ENCODE measurements around the gene AOX1.

GRCh38 chr2:200649724-200650123 is 63.9 kb downstream of the AOX1 start:
- TF ChIP-seq TAF1 (IDR thresholded peaks at IDR 0.05; ENCODE audit: low read depth, low read length) (no peak), PAX5 (IDR thresholded peaks at IDR 0.05; ENCODE audit: insufficient read depth, low read length, severe bottlenecking) (no peak), POLR2A (IDR thresholded peaks at IDR 0.05; ENCODE audit: low read depth, low read length) (no peak), POLR2AphosphoS5 (IDR thresholded peaks at IDR 0.05; ENCODE audit: low read depth, low read length) (no peak), SPI1 (IDR thresholded peaks at IDR 0.05; ENCODE audit: low read depth, low read length) (no peak), POU2F2 (IDR thresholded peaks at IDR 0.05; ENCODE audit: low read depth, low read length) (no peak)

All from GM12891 (cell line).